Psoas muscle (tissue), 8 donors: ENCODE measurements around the gene CCNH. TPM values are rescaled to one million over a fixed set of nuclear protein-coding genes. Genes with fewer than 3 reads are reported as not detected.

Experiments
- ATAC-seq, 4 donors: fragments of 200-7000 bp; cut with Tn5 transposase; one replicate each; pipeline ENCODE4 v1.9.1; 2020; ENCODE audit warnings: moderate library complexity in 3 of 4, mild to moderate bottlenecking in 2 of 4
- DNase-seq, 2 donors: peaks; one replicate each; pipeline ENCODE4 v3.0.0-alpha.2; 2020
- H3K27ac ChIP-seq: fragments of 200-600 bp; one replicate; pipeline ENCODE4 v1.8.0; 2022
- H3K27me3 ChIP-seq, 3 donors: fragments of 200-600 bp in 1 of 3; one replicate each; pipeline versions ENCODE4 v1.6.1 to v1.8.0; 2013 to 2022; ENCODE audit warnings: low read length in 2 of 3, mild to moderate bottlenecking in 2 of 3, moderate library complexity in 1 of 3; ENCODE audit not compliant: insufficient read depth in 3 of 3
- H3K36me3 ChIP-seq, 2 donors: fragments of 200-600 bp in 1 of 2; one replicate each; pipeline versions ENCODE4 v1.6.1 to v1.8.0; 2013 to 2022; ENCODE audit warnings: low read depth in 1 of 2, mild to moderate bottlenecking in 1 of 2, moderate library complexity in 1 of 2; ENCODE audit not compliant: insufficient read depth in 1 of 2
- H3K4me1 ChIP-seq: fragments of 200-600 bp; one replicate; pipeline ENCODE4 v1.8.0; 2022
- H3K4me3 ChIP-seq: fragments of 200-600 bp; one replicate; pipeline ENCODE4 v1.8.0; 2022; ENCODE audit warnings: mild to moderate bottlenecking
- H3K9me3 ChIP-seq: fragments of 200-600 bp; one replicate; pipeline ENCODE4 v1.8.0; 2022
- CTCF ChIP-seq: fragments of 200-600 bp; IDR thresholded peaks from one replicate; pipeline ENCODE4 v1.8.0; 2022; ENCODE audit warnings: antibody characterized with exemption
- WGBS, 3 donors: extraction: QIAGEN DNeasy Blood & Tissue Kit; methylation state at CpG; one replicate each; pipeline versions ENCODE4 v1.1.6 to v1.1.7; 2013; 5-methylcytosine and 5-hydroxymethylcytosine counted together
- intact Hi-C, 2 donors: fragments of 100-400 bp; cut with DNase I; formaldehyde crosslinking; loops; one replicate each; pipeline versions ENCODE4 v1.11.0 to v1.14.2; 2022
- polyA plus RNA-seq, 3 donors: library from polyadenylated mRNA; stranded (reverse); fragments of 200-250 nt; gene quantifications; one replicate each; pipeline ENCODE4 v1.2.3, GENCODE V29; 2013
- total RNA-seq, 4 donors: library from RNA; stranded (reverse); fragmentation: NEBNext Ultra II Directional in 2 of 4; extraction: Animal tissue kit (Norgen Biotek cat#: 25700) in 2 of 4; gene quantifications; one replicate each; pipeline versions ENCODE4 v1.2.1 to v1.2.4, GENCODE V29; 2021 to 2023
- donor health status: healthy with polysubstance abuse.
- donor health status: DM: no; HTN: no; CAD: no; lungs with moderate emphysema.
- donor health status: Bipolar disorder and iron deficiency.
- donor health status: healthy.
- donor health status: DM: yes; HTN: yes; CAD: no.
- donor health status: DM: no; HTN: no; CAD: no.
- donor health status: DM: no; HTN: no; CAD: no.
- donor health status: DM: yes; HTN: yes; CAD: no.

Gene CCNH
- total and polyA plus RNA-seq, 7 donors: 19.9 to 62.1 (median 34.3) TPM

GRCh38 chr5:87442419-87442818, 29.7 kb upstream of the CCNH start:
- WGBS, 3 donors: 67 to 82% (median 80%) methylated on average over 1 of the region's 1 CpG
- intact Hi-C loops: no loop called here

GRCh38 chr5:87438231-87438630, 25.5 kb upstream of the CCNH start:
- intact Hi-C loops: no loop called here
- TF ChIP-seq CTCF: no peak
- Histone ChIP-seq H3K27me3 (no peaks in the 10 kb centered on the region), H3K4me3 (no peak overlapping the region), H3K27ac (no peak overlapping the region), H3K4me1 (no peaks in the 10 kb centered on the region), H3K9me3 (no peaks in the 10 kb centered on the region), H3K36me3 (no peaks in the 10 kb centered on the region)
- DNase-seq: no peak
- ATAC-seq: no peak
- 74 to 79% (median 75%) methylated on average over 2 of the region's 2 CpGs for WGBS, 3 donors

More at GRCh38 chr5:87442419-87442818, 29.7 kb upstream of the CCNH start:
- Histone ChIP-seq H3K36me3 (no peaks in the 10 kb centered on the region), H3K9me3 (no peaks in the 10 kb centered on the region), H3K27me3 (no peaks in the 10 kb centered on the region), H3K4me3 (no peak overlapping the region), H3K4me1 (no peaks in the 10 kb centered on the region), H3K27ac (no peak overlapping the region)
- ATAC-seq (no peak), DNase-seq (no peak)
- TF ChIP-seq CTCF: no peak

- intact Hi-C loops: no loop called here
- Histone ChIP-seq H3K4me3 (no peak overlapping the region), H3K36me3 (no peaks in the 10 kb centered on the region), H3K27me3 (no peaks in the 10 kb centered on the region), H3K27ac (no peak overlapping the region), H3K9me3 (no peaks in the 10 kb centered on the region), H3K4me1 (no peaks in the 10 kb centered on the region)
- ATAC-seq (no peak), DNase-seq (no peak)
- 85 to 95% (median 92%) methylated on average over 1 of the region's 1 CpG for WGBS, 3 donors
- no peak for TF ChIP-seq CTCF
Measured at GRCh38 chr5:87437724-87438123, 25.0 kb upstream of the CCNH start.

- no peak for DNase-seq
- no peaks in the 10 kb centered on the region for H3K36me3 ChIP-seq
- H3K9me3 ChIP-seq: no peaks in the 10 kb centered on the region
- intact Hi-C loops: no loop called here
- no peak overlapping the region for H3K4me3 ChIP-seq
- H3K27ac ChIP-seq: no peak overlapping the region
- H3K4me1 ChIP-seq: no peaks in the 10 kb centered on the region
- ATAC-seq: no peak
- no peak for TF ChIP-seq CTCF
- WGBS, 3 donors: 68 to 83% (median 77%) methylated on average over 2 of the region's 2 CpGs
- H3K27me3 ChIP-seq: no peaks in the 10 kb centered on the region
Measured at GRCh38 chr5:87435144-87435694, 22.5 kb upstream of the CCNH start.

GRCh38 chr5:87434461-87434860, 21.7 kb upstream of the CCNH start:
- no peaks in the 10 kb centered on the region for H3K4me1 ChIP-seq
- H3K9me3 ChIP-seq: no peaks in the 10 kb centered on the region
- no peaks in the 10 kb centered on the region for H3K27me3 ChIP-seq
- 68 to 91% (median 74%) methylated on average over 1 of the region's 1 CpG for WGBS, 3 donors
- ATAC-seq (no peak), DNase-seq (no peak)
- no peak for TF ChIP-seq CTCF
- intact Hi-C loops: no loop called here
- no peak overlapping the region for H3K27ac ChIP-seq
- H3K36me3 ChIP-seq: no peaks in the 10 kb centered on the region
- no peak overlapping the region for H3K4me3 ChIP-seq
